ENCODE data around the gene CCDC171. TPM values are rescaled to one million over a fixed set of nuclear protein-coding genes. Genes with fewer than 3 reads are reported as not detected.

Gene CCDC171
- total and polyA plus RNA-seq, 10 of the 15 experiments (the other 5 are each of a cell fraction or from before 2014, with no cell fraction given): 1.00 to 7.2 (median 2.8) TPM

GRCh38 chr9:15813076-15813475 lies 260.2 kb downstream of the CCDC171 start:
- SMC1A ChIA-PET (ENCODE audit: uncharacterized antibody, unreplicated experiment): no interaction called here
- in situ Hi-C loops (cut with MboI): no loop called here
- no peaks in the 10 kb centered on the region for H3K27me3 ChIP-seq (replicated peaks in 1 of 2; ENCODE audit: control insufficient read depth in 2 of 2, insufficient read depth in 2 of 2, low read length in 1 of 2)
- no peaks in the 10 kb centered on the region for H3K9me3 ChIP-seq (replicated peaks; ENCODE audit: control insufficient read depth, insufficient read depth, low read length)
- no peak overlapping the region for H3K4me3 ChIP-seq
- TF ChIP-seq SIX5 (IDR thresholded peaks at IDR 0.05; ENCODE audit: low read depth, low read length, severe bottlenecking) (no peak), MTA3 (IDR thresholded peaks at IDR 0.05; ENCODE audit: borderline replicate concordance, low read length) (no peak), FOXM1 (IDR thresholded peaks at IDR 0.05; ENCODE audit: low read depth, low read length) (no peak)
- no peak overlapping the region for H2AFZ ChIP-seq (ENCODE audit: control insufficient read depth, low read depth, low read length)
- 42% methylated on average over 2 of the region's 2 CpGs for WGBS (ENCODE audit: insufficient coverage, insufficient replicate concordance, low lambda C conversion rate, missing lambda C conversion rate)
- no peak for DNase-seq (ENCODE audit: low read depth, low spot score)
- BruUV-seq (replicated peaks): no TSS peak
- FAIRE-seq: no peak
- no peaks in the 10 kb centered on the region for H4K20me1 ChIP-seq (ENCODE audit: control insufficient read depth, insufficient read depth)
- H3K4me2 ChIP-seq (ENCODE audit: control insufficient read depth, insufficient read depth): no peak overlapping the region
- RAD21 ChIA-PET (ENCODE audit: unreplicated experiment): no interaction called here
- intact Hi-C loops (cut with micrococcal nuclease; ENCODE audit: unreplicated experiment): no loop called here
- H3K36me3 ChIP-seq (ENCODE audit: control insufficient read depth in 2 of 2, insufficient read depth in 2 of 2, low read length in 1 of 2): no peaks in the 10 kb centered on the region
- no peaks in the 10 kb centered on the region for H3K4me1 ChIP-seq (ENCODE audit: control insufficient read depth, insufficient read depth, low read length)
- H3K9ac ChIP-seq (ENCODE audit: control insufficient read depth, insufficient read depth, low read length): no peak overlapping the region
- ATAC-seq: no peak
- H3K27ac ChIP-seq (ENCODE audit: control insufficient read depth, insufficient read depth): no peak overlapping the region
- no peaks in the 10 kb centered on the region for H3K79me2 ChIP-seq (ENCODE audit: control insufficient read depth, insufficient read depth, low read length)
- CTCF ChIA-PET: no interaction called here
- POLR2A ChIA-PET: no interaction called here

GRCh38 chr9:15824310-15824709 lies 271.5 kb downstream of the CCDC171 start:
- no peak for DNase-seq (ENCODE audit: low read depth, low spot score)
- no peak for FAIRE-seq
- ATAC-seq: 0 out of 3 replicates have a peak, but pooled peaks have one; percentile 18
- no peak overlapping the region for H3K4me2 ChIP-seq (ENCODE audit: control insufficient read depth, insufficient read depth)
- H3K4me1 ChIP-seq (ENCODE audit: control insufficient read depth, insufficient read depth, low read length): no peaks in the 10 kb centered on the region
- WGBS (ENCODE audit: insufficient coverage, insufficient replicate concordance, low lambda C conversion rate, missing lambda C conversion rate): 50% methylated on average over 4 of the region's 4 CpGs
- no peak for TF ChIP-seq BMI1 (IDR thresholded peaks at IDR 0.05; ENCODE audit: borderline replicate concordance)
- TF ChIP-seq RAD21 (IDR thresholded peaks at IDR 0.05; ENCODE audit: insufficient read depth, low read depth, low read length): 0 out of 2 replicates have a peak, but pooled peaks have one; percentile 10
- ChIA-PET SMC1A (ENCODE audit: uncharacterized antibody, unreplicated experiment) (no interaction called here), RAD21 (ENCODE audit: unreplicated experiment) (no interaction called here), CTCF (no interaction called here), POLR2A (no interaction called here)
- no peaks in the 10 kb centered on the region for H3K27me3 ChIP-seq (replicated peaks in 1 of 2; ENCODE audit: control insufficient read depth in 2 of 2, insufficient read depth in 2 of 2, low read length in 1 of 2)
- no peak overlapping the region for H3K9ac ChIP-seq (ENCODE audit: control insufficient read depth, insufficient read depth, low read length)
- no peak overlapping the region for H3K4me3 ChIP-seq
- no TSS peak for BruUV-seq (replicated peaks)
- H3K27ac ChIP-seq (ENCODE audit: control insufficient read depth, insufficient read depth): no peak overlapping the region
- intact Hi-C loops (cut with micrococcal nuclease; ENCODE audit: unreplicated experiment): no loop called here
- no peaks in the 10 kb centered on the region for H3K9me3 ChIP-seq (replicated peaks; ENCODE audit: control insufficient read depth, insufficient read depth, low read length)
- H2AFZ ChIP-seq (ENCODE audit: control insufficient read depth, low read depth, low read length): no peak overlapping the region
- no peaks in the 10 kb centered on the region for H3K79me2 ChIP-seq (ENCODE audit: control insufficient read depth, insufficient read depth, low read length)
- H4K20me1 ChIP-seq (ENCODE audit: control insufficient read depth, insufficient read depth): no peaks in the 10 kb centered on the region
- in situ Hi-C loops (cut with MboI): no loop called here
- no peaks in the 10 kb centered on the region for H3K36me3 ChIP-seq (ENCODE audit: control insufficient read depth in 2 of 2, insufficient read depth in 2 of 2, low read length in 1 of 2)

All from GM12878 (cell line).